ENCODE measurements around the gene NCOA7.
A peak's percentile ranks its signal among the peaks of the same experiment; 100 is the strongest.

NCOA7 gene

GRCh38 chr6:125780540-125781313, 10.0 kb upstream of the NCOA7 start:
- Histone ChIP-seq H3K9me2 (replicated peaks; ENCODE audit: insufficient read depth, low read length) (no peaks in the 10 kb centered on the region), H3K79me2 (ENCODE audit: low read length) (peaks cover 9% of the 10 kb centered on the region), H2AFZ (ENCODE audit: low read length) (peak overlapping the region; percentile 95), H3K27ac (ENCODE audit: low read length) (peak overlapping the region; percentile 91), H3F3A (ENCODE audit: insufficient read depth, low read length) (peaks cover 15% of the 10 kb centered on the region), H3K36me3 (replicated peaks; ENCODE audit: insufficient read depth, low read length) (no peaks in the 10 kb centered on the region), H3K9me3 (replicated peaks; ENCODE audit: insufficient read depth, low read length) (no peaks in the 10 kb centered on the region), H3K27me3 (replicated peaks; ENCODE audit: insufficient read depth, low read length) (no peaks in the 10 kb centered on the region), H3K4me1 (ENCODE audit: low read length) (peaks cover 7% of the 10 kb centered on the region; the same call in 1 of the 2 replicates), H3K9ac (ENCODE audit: low read length) (peak overlapping the region; percentile 78), H3K4me2 (ENCODE audit: low read depth, low read length) (peak overlapping the region; percentile 88), H4K20me1 (ENCODE audit: insufficient read depth, low read length) (no peaks in the 10 kb centered on the region), H3K4me3 (ENCODE audit: low read length) (peak overlapping the region; percentile 85)
- TF ChIP-seq EZH2 (optimal IDR thresholded peaks at IDR 0.05; ENCODE audit: low read depth, low read length) (no peak), EZH2phosphoT487 (IDR thresholded peaks at IDR 0.05; ENCODE audit: low read length) (no peak)
- TF ChIP-seq, protein P1, sequence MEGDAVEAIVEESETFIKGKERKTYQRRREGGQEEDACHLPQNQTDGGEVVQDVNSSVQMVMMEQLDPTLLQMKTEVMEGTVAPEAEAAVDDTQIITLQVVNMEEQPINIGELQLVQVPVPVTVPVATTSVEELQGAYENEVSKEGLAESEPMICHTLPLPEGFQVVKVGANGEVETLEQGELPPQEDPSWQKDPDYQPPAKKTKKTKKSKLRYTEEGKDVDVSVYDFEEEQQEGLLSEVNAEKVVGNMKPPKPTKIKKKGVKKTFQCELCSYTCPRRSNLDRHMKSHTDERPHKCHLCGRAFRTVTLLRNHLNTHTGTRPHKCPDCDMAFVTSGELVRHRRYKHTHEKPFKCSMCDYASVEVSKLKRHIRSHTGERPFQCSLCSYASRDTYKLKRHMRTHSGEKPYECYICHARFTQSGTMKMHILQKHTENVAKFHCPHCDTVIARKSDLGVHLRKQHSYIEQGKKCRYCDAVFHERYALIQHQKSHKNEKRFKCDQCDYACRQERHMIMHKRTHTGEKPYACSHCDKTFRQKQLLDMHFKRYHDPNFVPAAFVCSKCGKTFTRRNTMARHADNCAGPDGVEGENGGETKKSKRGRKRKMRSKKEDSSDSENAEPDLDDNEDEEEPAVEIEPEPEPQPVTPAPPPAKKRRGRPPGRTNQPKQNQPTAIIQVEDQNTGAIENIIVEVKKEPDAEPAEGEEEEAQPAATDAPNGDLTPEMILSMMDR (IDR thresholded peaks at IDR 0.05; ENCODE audit: low read length), result no peak
- peak; percentile 71 for DNase-seq

DNA sequence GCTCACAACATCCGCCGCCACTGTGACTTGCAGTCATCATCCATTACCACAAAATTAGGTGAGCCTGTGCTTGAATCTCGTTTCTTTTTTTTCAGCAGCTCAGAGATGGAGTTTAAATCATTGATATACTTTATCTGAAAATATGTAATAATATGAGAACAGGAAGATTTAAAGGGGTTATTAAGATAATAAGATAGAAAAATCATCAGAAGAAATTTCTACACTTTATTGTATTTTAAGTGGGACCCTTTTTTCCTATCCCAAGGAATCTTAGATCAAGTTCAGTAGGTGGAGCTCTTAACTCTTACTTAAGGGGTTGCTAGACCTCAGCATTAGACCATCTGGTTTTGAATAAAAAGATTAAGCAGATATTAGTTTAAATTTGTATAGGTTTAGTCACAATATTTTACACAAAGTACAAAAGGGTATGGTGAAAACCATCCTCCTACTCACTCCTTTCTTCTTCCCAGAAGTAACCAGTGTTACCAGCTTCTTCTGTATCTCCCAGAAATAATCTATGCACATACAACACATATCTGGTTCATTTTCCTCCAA, 9.4 kb upstream of the NCOA7 start:
- Histone ChIP-seq H3K27ac (ENCODE audit: low read length) (peak overlapping the region; percentile 91), H3K9ac (ENCODE audit: low read length) (peak overlapping the region; percentile 78), H3K9me2 (replicated peaks; ENCODE audit: insufficient read depth, low read length) (no peaks in the 10 kb centered on the region), H3K4me2 (ENCODE audit: low read depth, low read length) (peak overlapping the region; percentile 88), H4K20me1 (ENCODE audit: insufficient read depth, low read length) (no peaks in the 10 kb centered on the region), H3K4me3 (ENCODE audit: low read length) (peak overlapping the region; percentile 85), H3K4me1 (ENCODE audit: low read length) (peaks cover 7% of the 10 kb centered on the region; the same call in 1 of the 2 replicates), H3F3A (ENCODE audit: insufficient read depth, low read length) (peaks cover 15% of the 10 kb centered on the region), H3K27me3 (replicated peaks; ENCODE audit: insufficient read depth, low read length) (no peaks in the 10 kb centered on the region), H3K79me2 (ENCODE audit: low read length) (peaks cover 9% of the 10 kb centered on the region), H3K9me3 (replicated peaks; ENCODE audit: insufficient read depth, low read length) (no peaks in the 10 kb centered on the region), H2AFZ (ENCODE audit: low read length) (peak overlapping the region; percentile 95), H3K36me3 (replicated peaks; ENCODE audit: insufficient read depth, low read length) (no peaks in the 10 kb centered on the region)
- TF ChIP-seq EZH2 (optimal IDR thresholded peaks at IDR 0.05; ENCODE audit: low read depth, low read length) (no peak), EZH2phosphoT487 (IDR thresholded peaks at IDR 0.05; ENCODE audit: low read length) (no peak)
- TF ChIP-seq, protein P1 (IDR thresholded peaks at IDR 0.05; ENCODE audit: low read length), result peak; percentile 26
- DNase-seq, result peak; percentile 40

DNA sequence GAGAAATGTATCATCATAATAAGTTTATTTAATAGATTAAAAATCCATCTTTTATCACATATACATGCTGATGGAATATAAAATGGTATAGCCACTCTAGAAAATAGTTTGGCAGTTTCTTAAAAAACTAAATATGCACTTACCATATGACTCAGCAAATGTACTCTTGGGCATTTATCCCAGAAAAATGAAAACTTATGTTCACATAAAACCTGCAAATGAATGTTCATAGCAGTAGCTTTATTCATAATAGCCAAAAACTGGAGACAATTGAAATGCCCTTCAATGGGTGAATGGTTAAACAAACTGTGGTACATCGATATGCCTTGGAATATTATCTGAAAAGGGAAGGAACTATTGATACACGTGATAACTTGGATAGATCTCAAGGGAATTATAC, 6.4 kb upstream of the NCOA7 start:
- no peaks in the 10 kb centered on the region for H3K9me3 ChIP-seq (replicated peaks; ENCODE audit: insufficient read depth, low read length)
- H3K9ac ChIP-seq (ENCODE audit: low read length), result no peak overlapping the region
- no peak overlapping the region for H3K4me2 ChIP-seq (ENCODE audit: low read depth, low read length)
- peaks cover 22% of the 10 kb centered on the region for H3F3A ChIP-seq (ENCODE audit: insufficient read depth, low read length)
- H3K4me1 ChIP-seq (ENCODE audit: low read length), result peaks cover 14% of the 10 kb centered on the region
- no peaks in the 10 kb centered on the region for H4K20me1 ChIP-seq (ENCODE audit: insufficient read depth, low read length)
- no peak for DNase-seq
- no peak overlapping the region for H3K27ac ChIP-seq (ENCODE audit: low read length)
- no peaks in the 10 kb centered on the region for H3K36me3 ChIP-seq (replicated peaks; ENCODE audit: insufficient read depth, low read length)
- H3K4me3 ChIP-seq (ENCODE audit: low read length), result no peak overlapping the region
- no peaks in the 10 kb centered on the region for H3K9me2 ChIP-seq (replicated peaks; ENCODE audit: insufficient read depth, low read length)
- H2AFZ ChIP-seq (ENCODE audit: low read length), result no peak overlapping the region
- peaks cover 9% of the 10 kb centered on the region for H3K79me2 ChIP-seq (ENCODE audit: low read length)
- no peak for TF ChIP-seq EZH2 (optimal IDR thresholded peaks at IDR 0.05; ENCODE audit: low read depth, low read length)
- TF ChIP-seq, protein P1 (IDR thresholded peaks at IDR 0.05; ENCODE audit: low read length), result no peak
- no peak for TF ChIP-seq EZH2phosphoT487 (IDR thresholded peaks at IDR 0.05; ENCODE audit: low read length)
- no peaks in the 10 kb centered on the region for H3K27me3 ChIP-seq (replicated peaks; ENCODE audit: insufficient read depth, low read length)

Data from MM.1S (cell line).